Measurements from ENCODE around the gene MLC1.

The MLC1 gene

GRCh38 chr22:50014655-50015401 lies 70.4 kb downstream of the MLC1 start:
- TF ChIP-seq CTCF (IDR thresholded peaks at IDR 0.05) = no peak
- no peaks in the 10 kb centered on the region for H3K4me1 ChIP-seq
- peaks cover 10% of the 10 kb centered on the region for H3K27me3 ChIP-seq (ENCODE audit: control insufficient read depth, insufficient read depth, low read length)
- H3K79me2 ChIP-seq = no peaks in the 10 kb centered on the region
- H2AFZ ChIP-seq = no peak overlapping the region
- H3K9me3 ChIP-seq (ENCODE audit: control insufficient read depth, low read length) = no peaks in the 10 kb centered on the region
- H3K36me3 ChIP-seq (ENCODE audit: control insufficient read depth, insufficient read depth, low read length) = no peaks in the 10 kb centered on the region
- peak overlapping the region; percentile 25 for H3K4me3 ChIP-seq (ENCODE audit: low read depth, low read length)
- no peak overlapping the region for H3K9ac ChIP-seq
- H3K27ac ChIP-seq = no peak overlapping the region
- H3K4me2 ChIP-seq (ENCODE audit: low read length) = peak overlapping the region; percentile 40

GRCh38 chr22:50014053-50014501 lies 71.1 kb downstream of the MLC1 start:
- H2AFZ ChIP-seq = no peak overlapping the region
- H3K4me2 ChIP-seq (ENCODE audit: low read length) = no peak overlapping the region
- H3K9ac ChIP-seq = no peak overlapping the region
- H3K79me2 ChIP-seq = no peaks in the 10 kb centered on the region
- H3K9me3 ChIP-seq (ENCODE audit: control insufficient read depth, low read length) = no peaks in the 10 kb centered on the region
- no peaks in the 10 kb centered on the region for H3K4me1 ChIP-seq
- no peak for TF ChIP-seq CTCF (IDR thresholded peaks at IDR 0.05)
- no peaks in the 10 kb centered on the region for H3K36me3 ChIP-seq (ENCODE audit: control insufficient read depth, insufficient read depth, low read length)
- no peak overlapping the region for H3K27ac ChIP-seq
- H3K4me3 ChIP-seq (ENCODE audit: low read depth, low read length) = no peak overlapping the region
- H3K27me3 ChIP-seq (ENCODE audit: control insufficient read depth, insufficient read depth, low read length) = peaks cover 10% of the 10 kb centered on the region

GRCh38 chr22:50012211-50013181 lies 72.7 kb downstream of the MLC1 start, which contains the start of gene IL17REL:
TSS of gene IL17REL (minus strand) at chr22:50012765. CDS start at chr22:50012646, 119 bp downstream.
- Histone ChIP-seq H2AFZ (no peak within 1 kb of the TSS), H3K9me3 (ENCODE audit: control insufficient read depth, low read length) (no peaks in the 10 kb centered on the region), H3K4me1 (no peaks in the 10 kb centered on the region), H3K27me3 (ENCODE audit: control insufficient read depth, insufficient read depth, low read length) (peaks cover 10% of the 10 kb centered on the region), H3K4me3 (ENCODE audit: low read depth, low read length) (no peak within 1 kb of the TSS), H3K4me2 (ENCODE audit: low read length) (no peak within 1 kb of the TSS), H3K27ac (no peak within 1 kb of the TSS), H3K9ac (no peak within 1 kb of the TSS), H3K36me3 (ENCODE audit: control insufficient read depth, insufficient read depth, low read length) (no peaks in the 10 kb centered on the region), H3K79me2 (no peaks in the 10 kb centered on the region)
- no peak for TF ChIP-seq CTCF (IDR thresholded peaks at IDR 0.05)

- Histone ChIP-seq H3K36me3 (ENCODE audit: control insufficient read depth, insufficient read depth, low read length) (no peaks in the 10 kb centered on the region), H3K9me3 (ENCODE audit: control insufficient read depth, low read length) (no peaks in the 10 kb centered on the region), H3K4me2 (ENCODE audit: low read length) (no peak overlapping the region), H3K27ac (no peak overlapping the region), H3K79me2 (no peaks in the 10 kb centered on the region), H3K27me3 (ENCODE audit: control insufficient read depth, insufficient read depth, low read length) (peaks cover 10% of the 10 kb centered on the region), H2AFZ (no peak overlapping the region), H3K4me3 (ENCODE audit: low read depth, low read length) (no peak overlapping the region), H3K4me1 (no peaks in the 10 kb centered on the region), H3K9ac (no peak overlapping the region)
- TF ChIP-seq CTCF (IDR thresholded peaks at IDR 0.05) = no peak
These were observed 73.6 kb downstream of the MLC1 start for GRCh38 chr22:50011447-50012210.
